ENCODE measurements around the gene AJM1. TPM values are rescaled to one million over a fixed set of nuclear protein-coding genes. Genes with fewer than 3 reads are reported as not detected.

Gene AJM1
- total RNA-seq, 6 experiments from 2014 or later, result 4.5 to 8.0 (median 5.3) TPM

Small RNAs within 50 kb of the gene (microRNA-seq; reads per million reads assigned to microRNA genes)
- gene MIR4292 (not detected), gene MIR4479 (3.9 reads per million)

Other genes with a start within 250 kb of the AJM1 start
- gene EGFL7, start 179.6 kb upstream of the AJM1 start, total RNA-seq (2021; fragmentation: NEBNext Ultra II Directional; extraction: Animal tissue kit (Norgen Biotek cat#: 25700)), result 1 to 10 TPM; 3.5 to 6.3 (median 5.6) TPM
- gene AGPAT2, start 155.0 kb upstream of the AJM1 start, total RNA-seq (2021; fragmentation: NEBNext Ultra II Directional; extraction: Animal tissue kit (Norgen Biotek cat#: 25700)), result 10 to 100 TPM; 48.7 to 58.4 (median 54.8) TPM
- not detected for gene DIPK1B, start 129.9 kb upstream of the AJM1 start, total RNA-seq (2021; fragmentation: NEBNext Ultra II Directional; extraction: Animal tissue kit (Norgen Biotek cat#: 25700))
- gene LCN10, start 99.5 kb upstream of the AJM1 start, total RNA-seq (2021; fragmentation: NEBNext Ultra II Directional; extraction: Animal tissue kit (Norgen Biotek cat#: 25700)), result not detected
- gene LCN6, start 94.0 kb upstream of the AJM1 start, total RNA-seq (2021; fragmentation: NEBNext Ultra II Directional; extraction: Animal tissue kit (Norgen Biotek cat#: 25700)), result not detected
- not detected for gene LCN8, start 84.2 kb upstream of the AJM1 start, total RNA-seq (2021; fragmentation: NEBNext Ultra II Directional; extraction: Animal tissue kit (Norgen Biotek cat#: 25700))
- gene LCN15, start 78.0 kb upstream of the AJM1 start, total RNA-seq (2021; fragmentation: NEBNext Ultra II Directional; extraction: Animal tissue kit (Norgen Biotek cat#: 25700)), result not detected
- 10 to 100 TPM; 46.1 to 62.2 (median 52.6) TPM for gene TMEM141, start 51.1 kb upstream of the AJM1 start, total RNA-seq (2021; fragmentation: NEBNext Ultra II Directional; extraction: Animal tissue kit (Norgen Biotek cat#: 25700))
- under 1 TPM; 0.25 to 0.87 (median 0.34) TPM for gene CCDC183, start 46.1 kb upstream of the AJM1 start, total RNA-seq (2021; fragmentation: NEBNext Ultra II Directional; extraction: Animal tissue kit (Norgen Biotek cat#: 25700))
- gene RABL6, start 34.5 kb upstream of the AJM1 start, total RNA-seq (2021; fragmentation: NEBNext Ultra II Directional; extraction: Animal tissue kit (Norgen Biotek cat#: 25700)), result 10 to 100 TPM; 77.8 to 87.7 (median 84.0) TPM
- 100 to 1,000 TPM; 156 to 181 (median 169) TPM for gene PHPT1, start 6.9 kb downstream of the AJM1 start, total RNA-seq (2021; fragmentation: NEBNext Ultra II Directional; extraction: Animal tissue kit (Norgen Biotek cat#: 25700))
- 1 to 10 TPM; 2.3 to 3.4 (median 3.0) TPM for gene MAMDC4, start 9.9 kb downstream of the AJM1 start, total RNA-seq (2021; fragmentation: NEBNext Ultra II Directional; extraction: Animal tissue kit (Norgen Biotek cat#: 25700))
- 100 to 1,000 TPM; 369 to 460 (median 443) TPM for gene EDF1, start 23.8 kb downstream of the AJM1 start, total RNA-seq (2021; fragmentation: NEBNext Ultra II Directional; extraction: Animal tissue kit (Norgen Biotek cat#: 25700))
- 10 to 100 TPM; 11.1 to 15.9 (median 13.6) TPM for gene TRAF2, start 44.0 kb downstream of the AJM1 start, total RNA-seq (2021; fragmentation: NEBNext Ultra II Directional; extraction: Animal tissue kit (Norgen Biotek cat#: 25700))
- 100 to 1,000 TPM in 1 of 6 experiments, 10 to 100 TPM in 5; 89.1 to 102 (median 94.4) TPM for gene FBXW5, start 102.3 kb downstream of the AJM1 start, total RNA-seq (2021; fragmentation: NEBNext Ultra II Directional; extraction: Animal tissue kit (Norgen Biotek cat#: 25700))
- gene C8G, start 102.8 kb downstream of the AJM1 start, total RNA-seq (2021; fragmentation: NEBNext Ultra II Directional; extraction: Animal tissue kit (Norgen Biotek cat#: 25700)), result 1 to 10 TPM in 3 of 6 experiments, under 1 TPM in 3; 0.51 to 1.8 (median 0.97) TPM
- under 1 TPM in 2 of 6 experiments, not detected in 4; 0.14 to 0.31 TPM for gene LCN12, start 109.8 kb downstream of the AJM1 start, total RNA-seq (2021; fragmentation: NEBNext Ultra II Directional; extraction: Animal tissue kit (Norgen Biotek cat#: 25700))
- gene PTGDS, start 135.0 kb downstream of the AJM1 start, total RNA-seq (2021; fragmentation: NEBNext Ultra II Directional; extraction: Animal tissue kit (Norgen Biotek cat#: 25700)), result not detected
- gene LCNL1, start 140.5 kb downstream of the AJM1 start, total RNA-seq (2021; fragmentation: NEBNext Ultra II Directional; extraction: Animal tissue kit (Norgen Biotek cat#: 25700)), result not detected
- 10 to 100 TPM; 26.0 to 42.6 (median 29.0) TPM for gene PAXX, start 149.9 kb downstream of the AJM1 start, total RNA-seq (2021; fragmentation: NEBNext Ultra II Directional; extraction: Animal tissue kit (Norgen Biotek cat#: 25700))
- gene CLIC3, start 154.1 kb downstream of the AJM1 start, total RNA-seq (2021; fragmentation: NEBNext Ultra II Directional; extraction: Animal tissue kit (Norgen Biotek cat#: 25700)), result 10 to 100 TPM in 2 of 6 experiments, 1 to 10 TPM in 4; 2.7 to 14.6 (median 4.0) TPM
- 10 to 100 TPM; 18.3 to 36.3 (median 23.6) TPM for gene ABCA2, start 185.8 kb downstream of the AJM1 start, total RNA-seq (2021; fragmentation: NEBNext Ultra II Directional; extraction: Animal tissue kit (Norgen Biotek cat#: 25700))
- not detected for gene FUT7, start 189.6 kb downstream of the AJM1 start, total RNA-seq (2021; fragmentation: NEBNext Ultra II Directional; extraction: Animal tissue kit (Norgen Biotek cat#: 25700))
- 100 to 1,000 TPM; 112 to 197 (median 119) TPM for gene NPDC1, start 203.7 kb downstream of the AJM1 start, total RNA-seq (2021; fragmentation: NEBNext Ultra II Directional; extraction: Animal tissue kit (Norgen Biotek cat#: 25700))
- gene ENTPD2, start 211.6 kb downstream of the AJM1 start, total RNA-seq (2021; fragmentation: NEBNext Ultra II Directional; extraction: Animal tissue kit (Norgen Biotek cat#: 25700)), result under 1 TPM in 3 of 6 experiments, not detected in 3; 0.12 to 0.28 (median 0.16) TPM
- 10 to 100 TPM in 5 of 6 experiments, 1 to 10 TPM in 1; 7.7 to 14.8 (median 11.3) TPM for gene SAPCD2, start 228.1 kb downstream of the AJM1 start, total RNA-seq (2021; fragmentation: NEBNext Ultra II Directional; extraction: Animal tissue kit (Norgen Biotek cat#: 25700))
- gene UAP1L1, start 235.0 kb downstream of the AJM1 start, total RNA-seq (2021; fragmentation: NEBNext Ultra II Directional; extraction: Animal tissue kit (Norgen Biotek cat#: 25700)), result 10 to 100 TPM in 5 of 6 experiments, 1 to 10 TPM in 1; 9.4 to 13.1 (median 10.6) TPM
- gene MAN1B1, start 244.5 kb downstream of the AJM1 start, total RNA-seq (2021; fragmentation: NEBNext Ultra II Directional; extraction: Animal tissue kit (Norgen Biotek cat#: 25700)), result 10 to 100 TPM; 70.1 to 90.2 (median 77.6) TPM

All from HFFc6 (cell line).